K562 (cell line): ENCODE data around the gene FAM222A. TPM values are rescaled to one million over a fixed set of nuclear protein-coding genes. Genes with fewer than 3 reads are reported as not detected.

Source experiments
- ATAC-seq: fragments of 200-7000 bp; cut with Tn5 transposase; 3 replicates; pipeline ENCODE4 v1.9.1; 2020; ENCODE audit warnings: moderate library complexity
- BruUV-seq: library from RNA; stranded (reverse); fragments of 400-500 nt; replicated peaks from 2 replicates; lab custom pipeline; 2021; lab: Mats Ljungman, UMichigan
- CTCF ChIA-PET: fragments of 300-600 bp; formaldehyde crosslinking; extraction: SDS; loops from one replicate; lab custom pipeline; 2021; ENCODE audit warnings: low intra/inter-chr PET ratio; lab: Yijun Ruan, JAX
- POLR2A ChIA-PET: fragments of 300-600, 350-650 bp; sonication (Branson Sonifier 250); formaldehyde crosslinking; extraction: SDS; loops from one replicate; lab custom pipeline; 2021; ENCODE audit warnings: antibody characterized with exemption, inconsistent platforms; lab: Yijun Ruan, JAX
- DNase-seq, 4 experiments: peaks; one replicate each; pipeline versions ENCODE4 v3.0.0 to v3.0.0-alpha.2; 2011 to 2018; ENCODE audit warnings: low spot score in 3 of 4, mixed read lengths in 3 of 4; ENCODE audit errors: extremely low read depth in 1 of 4
- FAIRE-seq: peaks from 2 replicates; lab custom pipeline; 2011; peaks lifted over from hg19 to GRCh38; lab: Jason Lieb, UNC
- H2AFZ ChIP-seq: 2 replicates; pipeline ENCODE4 v1.6.0; 2011; ENCODE audit warnings: low read depth, low read length, control low read depth, inconsistent platforms
- H3K27ac ChIP-seq: fragments of 200-600 bp; 3 replicates; pipeline ENCODE4 v1.8.0; 2011; ENCODE audit warnings: low read depth, mild to moderate bottlenecking, control low read depth, inconsistent platforms, low read length, moderate library complexity, mixed read lengths; ENCODE audit errors: extremely low read depth
- H3K27me3 ChIP-seq, 2 experiments: fragments of 300-600 bp in 1 of 2; 2 replicates in 1 of 2; 3 replicates in 1 of 2; pipeline versions ENCODE4 v1.6.0 to v1.8.0; 2011; ENCODE audit warnings: inconsistent platforms in 2 of 2, low read length in 2 of 2, mild to moderate bottlenecking in 1 of 2, mixed read lengths in 1 of 2, moderate library complexity in 1 of 2; ENCODE audit not compliant: control insufficient read depth in 2 of 2, insufficient read depth in 2 of 2
- H3K36me3 ChIP-seq: fragments of 300-600 bp; 3 replicates; pipeline ENCODE4 v1.8.0; 2011; ENCODE audit warnings: mild to moderate bottlenecking, low read length, inconsistent platforms; ENCODE audit not compliant: control insufficient read depth, insufficient read depth
- H3K4me1 ChIP-seq, 2 experiments: fragments of 200-600 bp in 1 of 2; replicated peaks in 1 of 2; 2 replicates in 1 of 2; 3 replicates in 1 of 2; pipeline versions ENCODE4 v1.5.1 to v1.8.0; 2011; ENCODE audit warnings: inconsistent platforms in 2 of 2, low read length in 2 of 2, mild to moderate bottlenecking in 1 of 2, mixed read lengths in 1 of 2, moderate library complexity in 1 of 2; ENCODE audit not compliant: control insufficient read depth in 2 of 2, insufficient read depth in 2 of 2
- H3K4me2 ChIP-seq: 2 replicates; pipeline ENCODE4 v1.6.1; 2011; ENCODE audit warnings: low read length, control low read depth, inconsistent platforms, mixed read lengths; ENCODE audit not compliant: insufficient read depth
- H3K4me3 ChIP-seq: fragments of 200-600 bp; sonication (generic), shearing (Covaris generic); 2 replicates; pipeline ENCODE4 v1.5.1; 2016; ENCODE audit warnings: control low read depth, inconsistent platforms
- H3K79me2 ChIP-seq: fragments of 200-600 bp; 3 replicates; pipeline ENCODE4 v1.8.0; 2011; ENCODE audit warnings: low read length, inconsistent platforms; ENCODE audit not compliant: control insufficient read depth, insufficient read depth
- H3K9ac ChIP-seq, 2 experiments: 2 replicates each; pipeline versions ENCODE4 v1.6.0 to v1.6.1; 2011; ENCODE audit warnings: low read depth in 2 of 2, low read length in 2 of 2, control low read depth in 1 of 2, inconsistent platforms in 1 of 2, mild to moderate bottlenecking in 1 of 2, mixed read lengths in 1 of 2; ENCODE audit not compliant: insufficient read depth in 1 of 2
- H3K9me1 ChIP-seq: one replicate; pipeline ENCODE4 v1.6.0; 2011; ENCODE audit warnings: inconsistent platforms, mild to moderate bottlenecking, low read length, moderate library complexity; ENCODE audit not compliant: control insufficient read depth, insufficient read depth
- H3K9me3 ChIP-seq: replicated peaks from 2 replicates; pipeline ENCODE4 v1.5.1; 2011; ENCODE audit warnings: low read depth, low read length, inconsistent platforms; ENCODE audit not compliant: control insufficient read depth, insufficient read depth
- H4K20me1 ChIP-seq: replicated peaks from 2 replicates; pipeline ENCODE4 v1.6.1; 2011; ENCODE audit warnings: low read length, inconsistent platforms, mixed read lengths; ENCODE audit not compliant: control insufficient read depth, insufficient read depth
- CTCF ChIP-seq, 3 experiments: IDR thresholded peaks in 2 of 3; conservative IDR thresholded peaks in 1 of 3; 2 replicates each; pipeline ENCODE4 v1.5.1; 2011 to 2012; ENCODE audit warnings: low read length in 3 of 3, mild to moderate bottlenecking in 3 of 3, control low read depth in 2 of 3, improper control_type of control experiment in 1 of 3, inconsistent platforms in 1 of 3, low read depth in 1 of 3, mixed read lengths in 1 of 3, moderate library complexity in 1 of 3; ENCODE audit not compliant: insufficient read depth in 2 of 3
- NKRF ChIP-seq: fragments of 450-650 bp; IDR thresholded peaks from 2 replicates; pipeline ENCODE4 v1.6.1; 2016; ENCODE audit warnings: borderline replicate concordance
- TFAP4 ChIP-seq: sonication (generic); formaldehyde crosslinking; IDR thresholded peaks from 2 replicates; pipeline ENCODE4 v1.8.0; 2022; ENCODE audit warnings: missing genetic modification reagents, mild to moderate bottlenecking, moderate library complexity, borderline replicate concordance
- WGBS: fragments of 100-300 bp; shearing (Covaris generic); methylation state at CpG from one replicate; pipeline ENCODE4 v1.1.6; 2016; ENCODE audit warnings: low coverage, mixed read lengths; ENCODE audit not compliant: insufficient coverage; ENCODE audit errors: missing lambda C conversion rate; 5-methylcytosine and 5-hydroxymethylcytosine counted together
- in situ Hi-C: fragments of 300-500 bp; cut with MboI; formaldehyde crosslinking; loops from 4 replicates; pipeline ENCODE4 v1.15.0; 2018; ENCODE audit warnings: inconsistent platforms, mixed read lengths
- intact Hi-C: fragments of 100-400 bp; cut with micrococcal nuclease; formaldehyde crosslinking; loops from 2 replicates; pipeline ENCODE4 v1.14.2; 2022
- polyA plus RNA-seq, 8 experiments: library from polyadenylated mRNA; depleted of rRNA in 4 of 8; stranded (reverse) in 5 of 8; unstranded in 3 of 8; fragments of >200 nt; fragmentation: Nextera tagmentation in 2 of 8; fragmentation: Illumina TruSeq in 1 of 8; extraction: Ambion mirVana in 2 of 8; extraction: Trizol in 1 of 8; gene quantifications; 2 replicates each; pipeline versions ENCODE4 v1.2.1 to v1.2.3, GENCODE V29; 2011 to 2014; ENCODE audit warnings: inconsistent platforms in 1 of 8, missing spikeins in 1 of 8
- total RNA-seq, 7 experiments: library from RNA; depleted of rRNA in 6 of 7; stranded (reverse); fragments of >200 nt in 6 of 7; fragmentation: Illumina TruSeq in 2 of 7; extraction: Trizol in 2 of 7; gene quantifications; 2 replicates each; pipeline versions ENCODE4 v1.2.1 to v1.2.3, GENCODE V29; 2011 to 2021; ENCODE audit warnings: low replicate concordance in 1 of 7

The FAM222A gene
- total and polyA plus RNA-seq, 9 of the 15 experiments (the other 6 are each of a cell fraction or from before 2014, with no cell fraction given): 0.03 to 0.36 (median 0.12) TPM; not detected in 1

GRCh38 chr12:109811624-109811995 is 98.0 kb downstream of the FAM222A start:
- no peaks in the 10 kb centered on the region for H3K9me3 ChIP-seq
- in situ Hi-C loops: no loop called here
- TF ChIP-seq TFAP4 (CRISPR knock-in tag) (no peak), NKRF (no peak), CTCF (IDR thresholded peaks at IDR 0.05 in 2 of 3, conservative IDR thresholded peaks at IDR 0.05 in 1 of 3; ENCODE audit: insufficient read depth in 2 of 3, low read depth in 1 of 3, low read length in 3 of 3) (peak in 2 of 3 experiments; percentile 16 to 21; a peak in 1 of 6 replicates)
- TF ChIP-seq, all 486 proteins: peak for 1
- no peaks in the 10 kb centered on the region for H3K9me1 ChIP-seq
- ATAC-seq: 0 out of 3 replicates have a peak, but pooled peaks have one; percentile 46
- H3K27ac ChIP-seq: no peak overlapping the region
- POLR2A ChIA-PET: interaction anchor here (1.0 kb wide), 1 partner anchor 119 kb away, joined by 3 read pairs; no protein-coding TSS in a partner anchor
- no TSS peak for BruUV-seq
- no peak overlapping the region for H2AFZ ChIP-seq
- intact Hi-C loops: no loop called here
- H3K9ac ChIP-seq: no peak overlapping the region
- peaks cover 0 to 10% of the 10 kb centered on the region in 2 experiments; a peak in 2 of 5 replicates for H3K27me3 ChIP-seq
- H3K4me2 ChIP-seq: no peak overlapping the region
- H4K20me1 ChIP-seq: no peaks in the 10 kb centered on the region
- no peaks in the 10 kb centered on the region for H3K36me3 ChIP-seq
- 3% methylated on average over 5 of the region's 5 CpGs for WGBS
- no peak overlapping the region for H3K4me3 ChIP-seq
- no peaks in the 10 kb centered on the region for H3K79me2 ChIP-seq
- CTCF ChIA-PET: no interaction called here
- FAIRE-seq: no peak
- DNase-seq: no peak
- H3K4me1 ChIP-seq: no peaks in the 10 kb centered on the region; a peak in 1 of 5 replicates
